ENCODE results near the gene CTNNA1. TPM values are rescaled to one million over a fixed set of nuclear protein-coding genes. Genes with fewer than 3 reads are reported as not detected.
"Not testable (repeated sequence)": the region's sequence is repeated elsewhere in the genome, so short reads cannot be mapped to it uniquely, and the experiment has no call there.

The CTNNA1 gene
- total RNA-seq, 3 donors from 2014 or later (not counting 1 experiment from before 2014, with no cell fraction given): 34.4 to 53.0 (median 49.8) TPM

DNA sequence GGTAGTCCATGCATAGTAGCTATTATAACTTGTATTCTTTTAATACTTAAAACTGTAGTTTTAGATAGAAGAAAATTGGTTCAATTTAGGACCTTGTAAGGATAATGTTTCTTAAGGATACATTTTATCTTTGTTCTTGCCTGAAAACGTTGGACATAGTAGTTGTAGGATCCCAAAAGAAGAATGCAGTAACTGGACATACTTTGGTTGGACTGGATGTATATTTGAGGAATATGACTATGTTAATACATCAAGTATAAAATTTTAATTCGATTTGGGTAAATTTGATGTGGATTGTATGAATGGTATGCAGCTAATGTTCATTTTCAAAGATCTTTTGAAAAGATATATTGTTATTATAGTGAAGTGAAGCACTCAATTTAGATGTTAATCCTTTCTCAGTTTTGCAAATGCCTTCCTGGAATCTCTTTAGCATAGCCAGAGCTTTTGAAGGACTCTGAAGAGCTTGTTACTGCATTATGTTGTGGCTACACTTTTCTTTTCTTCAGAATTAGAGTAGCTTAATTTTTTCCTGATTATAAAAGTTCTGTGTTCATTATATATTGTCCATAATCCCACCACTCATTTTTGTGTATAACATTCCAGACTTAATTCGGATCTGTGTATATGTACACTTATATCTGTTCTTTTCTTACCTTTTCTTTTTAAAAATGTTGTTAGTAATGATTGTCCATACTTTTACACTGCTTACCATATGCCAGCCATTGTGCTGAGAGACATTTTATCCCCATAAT, 80.7 kb downstream of the CTNNA1 start:
- Histone ChIP-seq H3K9me3 (ENCODE audit: control insufficient read depth, insufficient read depth, low read length) (no peaks in the 10 kb centered on the region), H3K4me1 (ENCODE audit: control insufficient read depth, insufficient read depth, low read length) (no peaks in the 10 kb centered on the region), H3K27me3 (ENCODE audit: control insufficient read depth, insufficient read depth, low read length) (no peaks in the 10 kb centered on the region), H3K36me3 (ENCODE audit: control insufficient read depth, insufficient read depth, low read length) (no peaks in the 10 kb centered on the region), H3K4me3 (ENCODE audit: low read length) (no peak overlapping the region), H3K27ac (ENCODE audit: low read length) (no peak overlapping the region)
- H3K36me3 Mint-ChIP-seq: no peaks in the 10 kb centered on the region
- intact Hi-C loops (cut with micrococcal nuclease): no loop called here
- TF ChIP-seq CTCF (IDR thresholded peaks at IDR 0.05): no peak
- no peak overlapping the region for H3K4me3 Mint-ChIP-seq
- 38% methylated on average over 2 of the region's 3 CpGs for WGBS (ENCODE audit: insufficient coverage)
- H3K9me3 Mint-ChIP-seq: no peaks in the 10 kb centered on the region
- DNase-seq: no peak
- peaks cover 0 to 18% of the 10 kb centered on the region in 2 donors for H3K4me1 Mint-ChIP-seq
- no peaks in the 10 kb centered on the region for H3K27me3 Mint-ChIP-seq (ENCODE audit: low read depth in 2 of 2)
- H3K27ac Mint-ChIP-seq: no peak overlapping the region
- no peak for ATAC-seq

GRCh38 chr5:138834853-138835252, 81.6 kb downstream of the CTNNA1 start:
- peaks cover 0 to 18% of the 10 kb centered on the region in 2 donors for H3K4me1 Mint-ChIP-seq
- H3K4me3 Mint-ChIP-seq; DNase-seq; ATAC-seq; H3K4me3 ChIP-seq (ENCODE audit: low read length); H3K9me3 ChIP-seq (ENCODE audit: control insufficient read depth, insufficient read depth, low read length); H3K27me3 Mint-ChIP-seq (ENCODE audit: low read depth in 2 of 2); H3K36me3 ChIP-seq (ENCODE audit: control insufficient read depth, insufficient read depth, low read length); H3K27ac Mint-ChIP-seq; H3K9me3 Mint-ChIP-seq; H3K36me3 Mint-ChIP-seq; H3K4me1 ChIP-seq (ENCODE audit: control insufficient read depth, insufficient read depth, low read length); intact Hi-C loops (cut with micrococcal nuclease); H3K27ac ChIP-seq (ENCODE audit: low read length); H3K27me3 ChIP-seq (ENCODE audit: control insufficient read depth, insufficient read depth, low read length): not testable (repeated sequence)
- 94% methylated on average over 6 of the region's 6 CpGs for WGBS (ENCODE audit: insufficient coverage)

DNA sequence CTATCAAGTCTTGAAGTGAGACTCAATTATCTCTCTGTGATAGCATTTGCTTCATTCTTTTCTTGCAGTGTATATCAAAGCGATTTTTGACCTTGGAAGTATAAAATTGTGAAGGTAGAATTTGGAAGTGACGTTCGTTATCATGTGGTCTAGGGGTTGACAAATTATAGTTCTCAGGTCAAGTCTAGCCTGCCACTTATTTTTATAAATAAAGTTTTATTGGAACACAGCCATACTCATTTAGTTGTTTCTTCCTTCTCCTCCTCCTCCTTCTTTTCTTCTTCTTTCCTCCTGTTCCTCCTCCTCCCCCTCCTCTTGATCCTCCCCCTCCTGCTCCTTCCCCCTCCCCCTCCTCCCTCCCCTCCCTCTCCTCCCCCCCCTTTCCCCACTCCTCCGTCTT, 83.9 kb downstream of the CTNNA1 start:
- no peaks in the 10 kb centered on the region for H3K9me3 Mint-ChIP-seq
- 90% methylated on average over 2 of the region's 4 CpGs for WGBS (ENCODE audit: insufficient coverage)
- no peak for DNase-seq
- H3K27me3 Mint-ChIP-seq (ENCODE audit: low read depth in 2 of 2): no peaks in the 10 kb centered on the region
- Histone ChIP-seq H3K9me3 (ENCODE audit: control insufficient read depth, insufficient read depth, low read length) (no peaks in the 10 kb centered on the region), H3K4me1 (ENCODE audit: control insufficient read depth, insufficient read depth, low read length) (no peaks in the 10 kb centered on the region), H3K4me3 (ENCODE audit: low read length) (no peak overlapping the region), H3K27ac (ENCODE audit: low read length) (no peak overlapping the region), H3K27me3 (ENCODE audit: control insufficient read depth, insufficient read depth, low read length) (no peaks in the 10 kb centered on the region), H3K36me3 (ENCODE audit: control insufficient read depth, insufficient read depth, low read length) (no peaks in the 10 kb centered on the region)
- H3K4me3 Mint-ChIP-seq: no peak overlapping the region
- no peak for ATAC-seq
- peaks cover 0 to 12% of the 10 kb centered on the region in 2 donors for H3K4me1 Mint-ChIP-seq
- H3K36me3 Mint-ChIP-seq: no peaks in the 10 kb centered on the region
- H3K27ac Mint-ChIP-seq: no peak overlapping the region
- no peak for TF ChIP-seq CTCF (IDR thresholded peaks at IDR 0.05)
- intact Hi-C loops (cut with micrococcal nuclease): no loop called here

DNA sequence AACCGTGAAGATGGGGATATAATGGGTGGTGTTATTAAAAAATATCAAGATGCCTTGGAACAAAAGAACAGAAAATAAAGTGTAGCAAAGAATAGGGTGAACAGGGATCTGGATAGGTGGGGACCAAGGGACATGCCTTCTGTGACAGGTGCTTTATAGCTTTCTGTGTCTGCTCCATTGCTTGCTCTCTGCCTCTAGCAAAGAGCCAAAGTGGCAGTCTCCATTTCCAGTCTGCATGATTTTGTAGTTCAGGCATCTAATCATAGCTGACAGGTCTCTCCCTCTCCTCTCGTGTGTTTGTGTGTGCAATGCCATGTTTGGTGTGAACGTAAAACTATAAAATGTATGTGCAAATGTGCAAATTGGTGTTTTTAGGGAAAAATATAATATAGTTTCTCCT, 86.9 kb downstream of the CTNNA1 start:
- Mint-ChIP-seq H3K4me1 (peaks cover 0 to 1% of the 10 kb centered on the region in 2 donors), H3K27me3 (ENCODE audit: low read depth in 2 of 2) (no peaks in the 10 kb centered on the region), H3K4me3 (no peak overlapping the region), H3K36me3 (no peaks in the 10 kb centered on the region), H3K27ac (no peak overlapping the region), H3K9me3 (no peaks in the 10 kb centered on the region)
- 98% methylated on average over 3 of the region's 3 CpGs for WGBS (ENCODE audit: insufficient coverage)
- H3K36me3 ChIP-seq (ENCODE audit: control insufficient read depth, insufficient read depth, low read length): no peaks in the 10 kb centered on the region
- H3K27me3 ChIP-seq (ENCODE audit: control insufficient read depth, insufficient read depth, low read length): no peaks in the 10 kb centered on the region
- H3K4me1 ChIP-seq (ENCODE audit: control insufficient read depth, insufficient read depth, low read length): no peaks in the 10 kb centered on the region
- no peak for TF ChIP-seq CTCF (IDR thresholded peaks at IDR 0.05)
- no peak for ATAC-seq
- no peak overlapping the region for H3K27ac ChIP-seq (ENCODE audit: low read length)
- intact Hi-C loops (cut with micrococcal nuclease): no loop called here
- no peaks in the 10 kb centered on the region for H3K9me3 ChIP-seq (ENCODE audit: control insufficient read depth, insufficient read depth, low read length)
- no peak overlapping the region for H3K4me3 ChIP-seq (ENCODE audit: low read length)
- DNase-seq: no peak

Data from natural killer cell (primary cell).